ENCODE measurements around the gene TMED4. TPM values are rescaled to one million over a fixed set of nuclear protein-coding genes. Genes with fewer than 3 reads are reported as not detected.
A peak's percentile ranks its signal among the peaks of the same experiment; 100 is the strongest.

TMED4 gene
- total RNA-seq, 4 donors from 2014 or later = 76.8 to 101 (median 93.2) TPM

- Histone ChIP-seq H3K4me3 (no peak overlapping the region), H3K4me1 (peaks cover 34% of the 10 kb centered on the region), H3K9me3 (no peaks in the 10 kb centered on the region), H3K27me3 (no peaks in the 10 kb centered on the region), H3K36me3 (peaks cover 29% of the 10 kb centered on the region), H3K27ac (no peak overlapping the region)
- TF ChIP-seq POLR2A (IDR thresholded peaks at IDR 0.05) = no peak
- TF ChIP-seq CTCF (IDR thresholded peaks at IDR 0.05) = no peak
- no peak for TF ChIP-seq POLR2AphosphoS5 (IDR thresholded peaks at IDR 0.05)
- TF ChIP-seq EP300 (IDR thresholded peaks at IDR 0.05) = no peak
- WGBS = 80% methylated on average over 6 of the region's 6 CpGs
- peak in 1 of 2 donors; percentile 9 for DNase-seq (ENCODE audit: low spot score in 2 of 2)
Measured at GRCh38 chr7:44625526-44626471, 43.8 kb upstream of the TMED4 start.

GRCh38 chr7:44624318-44624717, 42.3 kb upstream of the TMED4 start:
- peak in 1 of 2 donors; percentile 11 for DNase-seq (ENCODE audit: low spot score in 2 of 2)
- H3K4me3 ChIP-seq = no peak overlapping the region
- WGBS = 90% methylated on average over 9 of the region's 9 CpGs
- no peak overlapping the region for H3K27ac ChIP-seq
- peaks cover 29% of the 10 kb centered on the region for H3K36me3 ChIP-seq
- no peaks in the 10 kb centered on the region for H3K9me3 ChIP-seq
- H3K4me1 ChIP-seq = peaks cover 48% of the 10 kb centered on the region
- H3K27me3 ChIP-seq = no peaks in the 10 kb centered on the region
- no peak for TF ChIP-seq POLR2AphosphoS5 (IDR thresholded peaks at IDR 0.05)
- no peak for TF ChIP-seq EP300 (IDR thresholded peaks at IDR 0.05)
- TF ChIP-seq POLR2A (IDR thresholded peaks at IDR 0.05) = no peak
- TF ChIP-seq CTCF (IDR thresholded peaks at IDR 0.05) = no peak

GRCh38 chr7:44622342-44623151, 40.5 kb upstream of the TMED4 start:
- WGBS = 73% methylated on average over 5 of the region's 5 CpGs
- DNase-seq (ENCODE audit: low spot score in 2 of 2) = peak in 1 of 2 donors; percentile 69
- no peaks in the 10 kb centered on the region for H3K9me3 ChIP-seq
- H3K27ac ChIP-seq = peak overlapping the region; percentile 53
- TF ChIP-seq POLR2A (IDR thresholded peaks at IDR 0.05) = no peak
- TF ChIP-seq POLR2AphosphoS5 (IDR thresholded peaks at IDR 0.05) = no peak
- no peak for TF ChIP-seq EP300 (IDR thresholded peaks at IDR 0.05)
- no peak for TF ChIP-seq CTCF (IDR thresholded peaks at IDR 0.05)
- no peak overlapping the region for H3K4me3 ChIP-seq
- no peaks in the 10 kb centered on the region for H3K27me3 ChIP-seq
- H3K36me3 ChIP-seq = peaks cover 27% of the 10 kb centered on the region
- H3K4me1 ChIP-seq = peaks cover 58% of the 10 kb centered on the region

- H3K4me1 ChIP-seq = peaks cover 64% of the 10 kb centered on the region
- no peak overlapping the region for H3K4me3 ChIP-seq
- H3K36me3 ChIP-seq = peaks cover 23% of the 10 kb centered on the region
- no peak for TF ChIP-seq POLR2A (IDR thresholded peaks at IDR 0.05)
- TF ChIP-seq POLR2AphosphoS5 (IDR thresholded peaks at IDR 0.05) = no peak
- no peak for TF ChIP-seq CTCF (IDR thresholded peaks at IDR 0.05)
- no peak for TF ChIP-seq EP300 (IDR thresholded peaks at IDR 0.05)
- no peaks in the 10 kb centered on the region for H3K27me3 ChIP-seq
- WGBS = 83% methylated on average over 5 of the region's 5 CpGs
- peak overlapping the region; percentile 78 for H3K27ac ChIP-seq
- peak in 1 of 2 donors; percentile 29 for DNase-seq (ENCODE audit: low spot score in 2 of 2)
- no peaks in the 10 kb centered on the region for H3K9me3 ChIP-seq
Measured at GRCh38 chr7:44621750-44622103, 39.7 kb upstream of the TMED4 start.

All from suprapubic skin (tissue), 4 donors.